ENCODE data around the gene ISG15. TPM values are rescaled to one million over a fixed set of nuclear protein-coding genes. Genes with fewer than 3 reads are reported as not detected.

ISG15 gene
- total and polyA plus RNA-seq, 2 of the 13 experiments (the other 11 are each of a cell fraction or from before 2014, with no cell fraction given): 42.1 to 54.9 TPM

GRCh38 chr1:1058088-1058905 lies 45.0 kb downstream of the ISG15 start (continued):
- TF ChIP-seq ZBTB40 (IDR thresholded peaks at IDR 0.05) (no peak), ZBTB40 (CRISPR knock-in tag; IDR thresholded peaks at IDR 0.05) (peak; percentile 55; the same call in 1 of the 2 replicates), ZKSCAN1 (IDR thresholded peaks at IDR 0.05; ENCODE audit: low read length) (no peak), HNRNPH1 (optimal IDR thresholded peaks at IDR 0.05; ENCODE audit: low read depth, low read length) (peak; percentile 51), U2AF2 (IDR thresholded peaks at IDR 0.05; ENCODE audit: low read depth, low read length) (no peak), SYNCRIP (IDR thresholded peaks at IDR 0.05; ENCODE audit: insufficient read depth, low read depth, low read length) (no peak), RBM39 (IDR thresholded peaks at IDR 0.05; ENCODE audit: low read depth, low read length, poor library complexity, severe bottlenecking) (peak; percentile 21), ZMAT5 (CRISPR knock-in tag; IDR thresholded peaks at IDR 0.05; ENCODE audit: borderline replicate concordance, low read depth) (no peak), ZNF83 (CRISPR knock-in tag; IDR thresholded peaks at IDR 0.05; ENCODE audit: borderline replicate concordance) (no peak; the same call in 1 of the 2 replicates), SNRNP70 (IDR thresholded peaks at IDR 0.05; ENCODE audit: low read depth, low read length) (no peak), ZNF281 (CRISPR knock-in tag; IDR thresholded peaks at IDR 0.05; ENCODE audit: borderline replicate concordance) (peak; percentile 37; the same call in 1 of the 2 replicates), GABPA (IDR thresholded peaks at IDR 0.05; ENCODE audit: low read depth, low read length) (no peak), GABPA (CRISPR knock-in tag; IDR thresholded peaks at IDR 0.05; ENCODE audit: low read depth) (0 out of 2 replicates have a peak, but pooled peaks have one; percentile 41), SIX1 (CRISPR knock-in tag; IDR thresholded peaks at IDR 0.05; ENCODE audit: borderline replicate concordance) (no peak), ZNF382 (CRISPR knock-in tag; IDR thresholded peaks at IDR 0.05; ENCODE audit: borderline replicate concordance) (no peak), ZNF136 (CRISPR knock-in tag; IDR thresholded peaks at IDR 0.05; ENCODE audit: low read depth) (0 out of 2 replicates have a peak, but pooled peaks have one; percentile 34), CBFB (CRISPR knock-in tag; IDR thresholded peaks at IDR 0.05) (no peak)

Measured in HepG2 (cell line).